Body of pancreas (tissue), 4 donors: ENCODE data around the gene WRNIP1. TPM values are rescaled to one million over a fixed set of nuclear protein-coding genes. Genes with fewer than 3 reads are reported as not detected.

ENCODE experiments used
- ATAC-seq: fragments of 150-250 bp; one replicate; pipeline ENCODE4 v1.9.1; 2016
- DNase-seq, 4 donors: peaks; one replicate each; pipeline ENCODE4 v3.0.0-alpha.2; 2019
- H3K27ac ChIP-seq, 4 donors: fragments of 200-600 bp; sonication (generic); 1 replicate in 3 of 4; 2 replicates in 1 of 4; pipeline versions ENCODE4 v1.5.1 to v1.6.1; 2016 to 2019; ENCODE audit warnings: mild to moderate bottlenecking in 1 of 4, mixed read lengths in 1 of 4, moderate library complexity in 1 of 4
- H3K27me3 ChIP-seq, 2 donors: fragments of 200-600 bp; sonication (generic); one replicate each; pipeline ENCODE4 v1.6.0; 2016; ENCODE audit warnings: mild to moderate bottlenecking in 1 of 2
- H3K36me3 ChIP-seq, 2 donors: fragments of 200-600 bp; sonication (generic); replicated peaks in 1 of 2; 2 replicates each; pipeline ENCODE4 v1.5.1; 2016; ENCODE audit warnings: low read depth in 2 of 2; ENCODE audit not compliant: insufficient read depth in 1 of 2
- H3K4me1 ChIP-seq: fragments of 200-600 bp; sonication (generic); one replicate; pipeline ENCODE4 v1.6.0; 2016
- H3K4me3 ChIP-seq, 2 donors: fragments of 200-600 bp; sonication (generic); 1 replicate in 1 of 2; 2 replicates in 1 of 2; pipeline ENCODE4 v1.5.1; 2016 to 2019
- H3K9me3 ChIP-seq, 3 donors: fragments of 200-600 bp; sonication (generic); 1 replicate in 2 of 3; 2 replicates in 1 of 3; pipeline ENCODE4 v1.5.1; 2016
- CTCF ChIP-seq, 7 experiments: fragments of 450-650 bp in 4 of 7; fragments of 200-600 bp in 3 of 7; sonication (generic) in 3 of 7; IDR thresholded peaks; one replicate each; pipeline ENCODE4 v1.5.1; 2016 to 2019; ENCODE audit warnings: antibody characterized with exemption in 7 of 7
- POLR2A ChIP-seq, 3 donors: fragments of 450-650 bp; IDR thresholded peaks; one replicate each; pipeline ENCODE4 v1.6.1; 2016; ENCODE audit warnings: antibody characterized with exemption in 3 of 3, mild to moderate bottlenecking in 2 of 3
- WGBS, 2 donors: methylation state at CpG; one replicate each; pipeline ENCODE4 v1.1.5; 2017; 5-methylcytosine and 5-hydroxymethylcytosine counted together
- intact Hi-C: fragments of 100-400 bp; cut with DNase I; formaldehyde crosslinking; loops from one replicate; pipeline ENCODE4 v1.15.1; 2023
- total RNA-seq, 2 donors: library from RNA; depleted of rRNA; stranded (reverse); fragments of >200 nt; gene quantifications; one replicate each; pipeline ENCODE4 v1.1.0, GENCODE V29; 2016

WRNIP1 gene
- total RNA-seq, 2 donors from 2014 or later, result 61.0 to 62.0 TPM

GRCh38 chr6:2755456-2755855 lies 9.7 kb upstream of the WRNIP1 start:
- ATAC-seq, result no peak
- intact Hi-C loops, result no loop called here
- Histone ChIP-seq H3K27ac (no peak overlapping the region), H3K9me3 (no peaks in the 10 kb centered on the region), H3K27me3 (no peaks in the 10 kb centered on the region), H3K36me3 (no peaks in the 10 kb centered on the region), H3K4me3 (no peak overlapping the region), H3K4me1 (no peaks in the 10 kb centered on the region)
- 63 to 73% methylated on average over 3 of the region's 3 CpGs for WGBS, 2 donors
- TF ChIP-seq POLR2A (IDR thresholded peaks at IDR 0.05) (no peak), CTCF (IDR thresholded peaks at IDR 0.05) (no peak)
- no peak for DNase-seq

GRCh38 chr6:2756241-2756640 lies 9.0 kb upstream of the WRNIP1 start:
- no peak overlapping the region for H3K4me3 ChIP-seq
- H3K4me1 ChIP-seq, result no peaks in the 10 kb centered on the region
- TF ChIP-seq CTCF (IDR thresholded peaks at IDR 0.05) (no peak), POLR2A (IDR thresholded peaks at IDR 0.05) (no peak)
- intact Hi-C loops, result no loop called here
- H3K36me3 ChIP-seq, result no peaks in the 10 kb centered on the region
- WGBS, 2 donors, result 75 to 84% methylated on average over 2 of the region's 2 CpGs
- H3K27me3 ChIP-seq, result no peaks in the 10 kb centered on the region
- H3K27ac ChIP-seq, result no peak overlapping the region
- ATAC-seq (no peak), DNase-seq (no peak)
- H3K9me3 ChIP-seq, result no peaks in the 10 kb centered on the region

GRCh38 chr6:2756687-2757224 lies 8.4 kb upstream of the WRNIP1 start:
- intact Hi-C loops, result no loop called here
- no peaks in the 10 kb centered on the region for H3K4me1 ChIP-seq
- WGBS, 2 donors, result 75 to 79% methylated on average over 3 of the region's 3 CpGs
- no peak overlapping the region for H3K4me3 ChIP-seq
- ATAC-seq (no peak), DNase-seq (no peak)
- no peak overlapping the region for H3K27ac ChIP-seq
- no peaks in the 10 kb centered on the region for H3K27me3 ChIP-seq
- no peaks in the 10 kb centered on the region for H3K9me3 ChIP-seq
- TF ChIP-seq POLR2A (IDR thresholded peaks at IDR 0.05) (no peak), CTCF (IDR thresholded peaks at IDR 0.05) (no peak)
- H3K36me3 ChIP-seq, result no peaks in the 10 kb centered on the region

- intact Hi-C loops, result no loop called here
- H3K27ac ChIP-seq, result no peak overlapping the region
- DNase-seq, result no peak
- WGBS, 2 donors, result 72 to 78% methylated on average over 3 of the region's 3 CpGs
- H3K9me3 ChIP-seq, result no peaks in the 10 kb centered on the region
- no peak overlapping the region for H3K4me3 ChIP-seq
- no peaks in the 10 kb centered on the region for H3K27me3 ChIP-seq
- TF ChIP-seq POLR2A (IDR thresholded peaks at IDR 0.05) (no peak), CTCF (IDR thresholded peaks at IDR 0.05) (no peak)
- no peaks in the 10 kb centered on the region for H3K36me3 ChIP-seq
- peaks cover 1% of the 10 kb centered on the region for H3K4me1 ChIP-seq
- no peak for ATAC-seq
Measured at GRCh38 chr6:2758980-2759379, 6.2 kb upstream of the WRNIP1 start.
